ENCODE measurements around the gene TMEM131.
"Not testable (repeated sequence)": the region's sequence is repeated elsewhere in the genome, so short reads cannot be mapped to it uniquely, and the experiment has no call there.

The TMEM131 gene

GRCh38 chr2:97991081-97991856 is 4.5 kb downstream of the TMEM131 start:
- no peak for DNase-seq

GRCh38 chr2:97988722-97989121 is 7.0 kb downstream of the TMEM131 start:
- no peak for DNase-seq

GRCh38 chr2:97985998-97986397 is 9.8 kb downstream of the TMEM131 start:
- no peak for DNase-seq

GRCh38 chr2:97983698-97984097 is 12.1 kb downstream of the TMEM131 start:
- DNase-seq = no peak

- DNase-seq = no peak
These were observed 12.6 kb downstream of the TMEM131 start for GRCh38 chr2:97983134-97983533.

- peak; percentile 15 for DNase-seq
These were observed 13.1 kb downstream of the TMEM131 start for GRCh38 chr2:97982621-97983020.

GRCh38 chr2:97981961-97982360 is 13.8 kb downstream of the TMEM131 start:
- no peak for DNase-seq

GRCh38 chr2:97979904-97980303 is 15.8 kb downstream of the TMEM131 start:
- DNase-seq = no peak

- no peak for DNase-seq
These were observed 21.3 kb downstream of the TMEM131 start for GRCh38 chr2:97974471-97974870.

GRCh38 chr2:97970293-97971060 is 25.3 kb downstream of the TMEM131 start:
- no peak for DNase-seq

- DNase-seq = peak; percentile 79
These were observed 26.4 kb downstream of the TMEM131 start for GRCh38 chr2:97969081-97970067.

- no peak for DNase-seq
These were observed 27.7 kb downstream of the TMEM131 start for GRCh38 chr2:97967931-97968627.

- DNase-seq = no peak
These were observed 28.5 kb downstream of the TMEM131 start for GRCh38 chr2:97967216-97967592.

- no peak for DNase-seq
These were observed 29.1 kb downstream of the TMEM131 start for GRCh38 chr2:97966545-97967215.

- DNase-seq = no peak
These were observed 30.6 kb downstream of the TMEM131 start for GRCh38 chr2:97965116-97965515.

GRCh38 chr2:97963880-97964279 is 31.9 kb downstream of the TMEM131 start:
- DNase-seq = peak; percentile 17

GRCh38 chr2:97963079-97963406 is 32.7 kb downstream of the TMEM131 start:
- DNase-seq = no peak

GRCh38 chr2:97961534-97961933 is 34.2 kb downstream of the TMEM131 start:
- no peak for DNase-seq

GRCh38 chr2:97958184-97958583 is 37.6 kb downstream of the TMEM131 start:
- no peak for DNase-seq

- peak; percentile 16 for DNase-seq
These were observed 38.1 kb downstream of the TMEM131 start for GRCh38 chr2:97957432-97958183.

- DNase-seq = not testable (repeated sequence)
These were observed 39.0 kb downstream of the TMEM131 start for GRCh38 chr2:97956753-97957152.
